Stimulated activated CD8-positive, alpha-beta memory T cell treated with anti-CD3 and anti-CD28 coated beads, Interleukin-7, amount 100 ng/mL, for 48 hours (primary cell): ENCODE measurements around the gene ZFHX3.

ENCODE experiments used
- DNase-seq, 2 donors: peaks; one replicate each; pipeline ENCODE4 v3.0.0-alpha.2; 2020; ENCODE audit warnings: low read depth in 1 of 2; ENCODE audit errors: extremely low read depth in 1 of 2

Gene ZFHX3

DNA sequence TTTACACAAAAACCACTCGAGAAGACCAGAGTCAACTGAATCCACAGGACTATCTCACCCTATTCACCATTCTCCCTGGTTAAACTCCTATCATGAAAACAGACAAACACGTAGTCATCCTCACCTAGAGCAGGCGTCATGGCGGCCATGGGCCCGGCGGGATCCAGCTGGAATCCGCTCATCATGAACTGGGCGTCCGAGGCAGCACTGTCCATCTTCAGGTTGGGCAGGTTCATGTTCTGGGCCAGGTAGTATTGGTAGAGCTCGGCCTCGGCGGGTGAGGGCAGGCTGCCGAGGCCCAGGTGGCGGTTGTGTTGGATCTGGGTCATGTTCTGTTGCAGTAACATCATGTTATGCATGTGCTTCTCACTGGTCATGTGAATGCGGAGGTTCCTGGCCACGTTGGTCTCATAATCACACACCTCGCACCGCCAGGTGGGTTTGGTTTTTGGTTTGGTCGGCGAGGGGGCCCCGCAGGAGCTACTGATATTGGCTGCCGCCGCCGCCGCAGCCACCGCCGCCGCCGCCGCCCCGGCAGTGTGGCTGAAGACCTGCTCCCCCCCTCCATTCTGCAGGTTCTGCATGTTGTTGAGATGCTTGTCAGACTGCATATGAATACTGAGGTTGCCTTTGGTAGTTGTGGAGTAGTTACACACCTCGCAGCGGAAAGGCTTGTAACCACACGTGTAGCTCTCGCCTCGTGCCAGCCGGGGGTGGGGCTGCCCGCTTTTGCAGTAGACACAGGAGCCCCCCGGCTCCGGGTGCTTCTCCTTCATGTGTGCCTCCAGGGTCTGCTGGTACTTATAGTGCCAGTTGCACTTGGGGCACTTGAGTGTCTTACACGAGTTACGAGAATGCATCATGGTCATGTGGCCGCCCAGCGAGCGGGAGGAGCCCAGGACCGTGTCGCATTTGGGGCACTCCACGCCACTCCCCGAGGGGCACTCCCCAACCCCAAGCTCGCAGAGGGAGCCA, 90.3 kb downstream of the ZFHX3 start:
- DNase-seq, result no peak

DNA sequence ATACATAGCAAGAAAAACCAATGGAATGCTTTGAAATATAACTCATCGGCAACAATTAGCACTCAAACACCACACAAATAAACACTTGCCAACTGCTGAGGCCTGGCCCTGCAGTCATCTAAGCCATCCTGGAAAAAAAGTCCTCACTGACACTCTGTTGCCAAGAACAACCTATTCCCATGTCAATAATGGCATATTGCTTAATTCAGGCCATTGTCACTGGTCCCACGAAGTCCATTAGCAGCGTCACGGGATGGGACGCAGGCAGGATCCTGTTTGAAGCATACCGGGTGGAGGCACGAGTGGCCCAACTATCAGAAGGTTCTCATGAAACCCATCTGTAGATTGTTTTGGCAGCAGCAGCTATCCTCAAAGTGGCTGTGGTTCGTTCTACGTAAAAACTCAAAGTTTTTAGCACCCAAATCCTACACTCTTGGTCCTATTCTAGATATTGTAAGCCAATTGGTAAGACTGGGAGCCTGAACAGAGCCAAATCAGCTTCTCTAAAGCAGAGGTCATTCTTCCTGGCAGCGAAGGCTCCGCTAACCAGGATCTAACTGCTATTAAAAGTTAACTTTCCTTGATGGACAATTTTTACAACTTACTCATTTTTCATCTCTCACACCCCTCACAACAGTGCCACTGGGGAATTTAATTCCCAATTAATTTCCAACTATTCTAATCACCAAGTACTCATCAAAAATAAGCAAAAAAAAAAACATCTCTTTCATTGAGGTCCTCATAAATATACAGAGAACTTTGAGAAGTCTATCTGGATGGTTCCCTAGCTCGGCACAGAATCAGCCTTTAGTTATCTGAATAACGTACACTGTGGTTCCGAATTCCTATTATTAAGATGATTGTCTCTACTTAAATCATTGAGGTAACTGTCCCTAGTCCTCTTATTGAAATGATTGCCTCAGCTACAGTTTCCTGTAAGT, 91.5 kb downstream of the ZFHX3 start:
- DNase-seq, result no peak

DNA sequence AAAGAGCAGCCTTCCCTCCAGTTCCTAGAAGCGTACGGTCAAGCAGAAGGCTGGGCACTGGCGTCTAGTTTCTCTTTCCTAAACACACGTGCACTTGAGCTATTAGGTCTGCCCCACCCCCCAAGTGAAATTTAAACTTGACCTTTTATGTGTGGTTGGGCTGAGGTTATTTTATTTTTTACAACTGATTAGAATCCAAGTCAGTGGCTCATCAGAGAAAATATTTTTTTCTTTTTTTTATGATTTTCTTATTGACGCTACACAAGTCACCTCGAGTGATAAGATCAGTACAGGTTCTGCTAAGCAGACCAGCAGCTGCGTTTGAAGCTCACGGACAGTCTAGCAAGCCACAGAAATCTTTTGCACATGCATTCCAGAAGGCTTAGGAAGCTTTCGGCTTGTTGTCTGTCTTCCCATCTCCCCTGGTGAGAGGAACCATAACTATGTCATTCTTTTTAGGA, 95.1 kb downstream of the ZFHX3 start:
- DNase-seq, result no peak

DNA sequence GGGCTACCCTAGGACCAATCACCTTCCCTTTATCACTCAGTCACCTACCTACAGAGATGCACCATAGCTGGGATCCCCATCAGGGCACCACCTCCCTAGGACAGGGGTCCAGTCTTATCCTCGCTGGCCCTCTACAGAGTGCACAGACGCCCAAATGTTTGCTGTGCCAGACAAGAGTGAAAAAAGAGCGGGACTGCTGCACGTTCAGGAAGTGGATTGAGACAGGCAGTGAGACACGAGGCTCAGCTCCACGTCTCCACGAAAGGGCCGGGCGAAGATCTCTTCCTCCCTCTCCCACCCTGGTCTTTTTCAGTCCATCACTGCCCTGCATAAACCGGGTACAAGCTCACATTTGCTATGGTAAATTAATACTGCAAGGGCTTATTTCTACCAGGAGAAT, 95.5 kb downstream of the ZFHX3 start:
- no peak for DNase-seq

DNA sequence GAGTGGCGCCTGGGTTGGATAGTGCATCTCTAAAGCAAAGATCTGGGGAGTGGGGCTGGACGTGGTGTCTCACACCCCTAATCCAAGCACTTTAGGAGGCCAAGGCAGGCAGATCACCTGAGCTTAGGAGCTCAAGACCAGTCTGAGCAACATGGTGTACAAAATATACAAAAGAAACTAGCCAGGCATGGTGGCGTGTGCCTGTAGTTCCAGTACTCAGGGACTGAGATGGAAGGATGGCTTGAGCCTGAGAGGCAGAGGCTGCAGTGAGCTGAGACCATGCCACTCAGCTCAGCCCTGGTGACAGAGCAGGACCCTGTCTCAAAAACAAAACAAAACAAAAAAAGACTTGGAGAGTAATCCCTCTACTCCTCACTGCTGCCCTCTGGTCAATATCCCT, 96.0 kb downstream of the ZFHX3 start:
- no peak for DNase-seq

DNA sequence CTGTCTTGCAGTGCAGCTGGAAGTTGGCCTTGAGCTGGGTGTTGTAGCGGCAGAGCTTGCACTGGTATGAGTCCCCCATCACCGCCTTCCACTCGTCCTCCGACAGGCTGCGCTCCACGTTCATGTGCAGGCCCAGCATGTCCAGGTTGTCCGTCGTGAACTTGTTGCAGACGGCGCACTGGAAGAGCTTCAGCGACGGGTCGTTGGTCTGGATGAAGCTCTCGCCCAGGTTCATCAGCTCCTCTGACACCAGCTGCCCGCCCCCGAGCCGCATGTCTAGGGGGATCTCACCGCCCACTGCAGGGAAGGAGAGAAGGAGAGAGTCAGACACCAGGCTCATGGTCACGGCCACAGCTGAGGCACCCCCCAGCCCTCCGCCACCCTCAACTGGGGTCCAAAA, 97.3 kb downstream of the ZFHX3 start:
- no peak for DNase-seq

DNA sequence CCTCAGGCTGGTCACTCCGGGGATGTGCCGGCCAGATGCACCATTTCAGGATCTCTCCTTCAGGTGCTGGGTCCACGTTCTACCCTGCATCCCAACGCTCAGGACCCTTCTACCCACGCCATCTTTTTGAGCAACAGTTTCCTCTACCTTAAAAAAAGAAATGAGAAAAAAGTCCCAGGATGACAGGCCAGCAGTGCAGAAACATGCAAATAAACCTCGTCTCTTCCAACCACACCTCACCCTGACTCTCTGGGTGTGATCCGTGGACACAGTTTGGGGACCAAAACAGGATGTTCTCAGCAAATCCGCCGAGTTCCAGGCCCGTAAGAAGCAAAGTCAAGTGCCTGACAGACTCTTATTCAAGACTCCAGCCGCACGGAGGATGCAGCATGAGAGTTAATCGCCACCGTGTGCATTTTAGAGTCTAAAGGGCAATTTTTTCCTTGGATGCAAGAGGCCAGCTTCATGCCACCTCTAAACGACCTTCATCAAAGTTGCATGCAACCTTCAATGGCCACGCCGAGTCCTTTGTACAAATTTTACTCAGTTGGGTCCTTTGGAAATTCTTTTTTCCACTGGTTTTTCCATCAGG, 99.6 kb downstream of the ZFHX3 start:
- no peak for DNase-seq

DNA sequence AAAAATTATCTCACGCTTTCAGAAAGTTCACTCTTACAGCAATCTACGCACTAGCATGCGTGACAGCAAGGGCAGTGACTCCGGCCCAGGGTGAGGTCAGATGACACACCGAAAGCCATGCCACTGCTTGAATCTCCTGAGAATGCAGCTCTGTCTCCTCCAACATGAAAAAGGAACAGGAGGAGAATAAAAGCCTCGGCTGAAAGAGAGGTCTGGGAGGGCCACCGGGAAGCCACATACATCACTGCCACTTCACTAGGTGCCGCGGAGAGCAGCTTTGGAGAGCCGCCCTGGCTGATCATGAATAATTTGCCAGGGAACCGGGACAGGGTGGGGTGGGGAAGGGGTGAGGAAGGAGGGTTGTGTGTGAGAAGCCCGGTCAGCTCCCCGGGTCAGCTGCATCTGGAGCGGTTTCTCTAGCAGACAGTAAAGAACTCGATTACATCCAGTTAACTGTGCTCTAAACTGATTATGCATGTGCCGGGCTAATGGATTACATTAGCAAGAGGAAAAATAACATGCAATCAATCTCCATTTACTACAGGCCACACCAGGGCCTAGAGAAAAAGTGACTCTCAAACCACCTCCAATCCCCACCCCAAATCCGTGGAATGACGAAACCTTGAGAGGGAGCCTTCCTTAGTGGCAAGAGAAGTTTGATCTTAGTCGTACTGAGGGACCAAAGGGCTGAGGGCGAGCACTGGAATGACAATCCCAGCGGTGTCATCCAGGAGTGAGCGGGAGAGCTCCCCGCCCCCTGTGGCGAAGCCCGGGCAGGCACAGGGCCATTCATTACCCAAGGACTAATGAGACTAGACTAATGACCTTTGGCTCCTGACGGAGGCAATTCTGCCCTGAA, 100.3 kb downstream of the ZFHX3 start:
- DNase-seq, result no peak

DNA sequence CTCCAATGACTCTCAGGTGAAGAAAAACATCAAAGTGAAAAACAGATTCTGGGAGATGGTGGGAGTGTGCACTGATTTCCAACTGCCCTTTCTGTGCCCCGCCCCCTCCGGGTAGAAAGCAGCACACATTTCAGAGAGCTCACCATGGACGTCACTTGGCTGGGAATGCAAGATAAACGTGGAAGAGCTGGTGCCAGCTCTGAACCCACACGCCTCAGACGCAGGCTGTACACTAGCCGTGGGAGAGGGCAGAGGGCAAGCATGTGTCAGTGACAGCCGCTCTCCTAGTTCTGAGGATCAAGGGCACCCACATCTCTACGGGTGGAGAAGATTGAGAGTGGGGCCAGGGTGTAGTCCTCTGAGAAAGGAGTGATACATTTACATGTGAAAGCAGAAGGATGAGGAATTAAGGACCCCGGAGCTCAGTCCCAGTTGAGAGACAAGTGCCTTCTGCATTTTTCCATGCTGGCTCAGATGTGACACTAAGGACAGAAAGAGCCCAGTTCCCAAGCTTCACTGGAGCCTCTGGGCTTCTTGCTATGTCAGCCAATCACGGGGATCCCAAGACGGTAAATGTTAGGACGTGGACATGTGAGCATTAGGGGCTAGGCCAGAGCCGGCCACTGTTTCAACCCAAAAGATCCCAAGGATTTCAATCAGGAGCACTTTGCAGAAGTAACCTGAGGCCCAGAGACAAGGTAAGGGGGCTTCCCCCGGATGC, 101.3 kb downstream of the ZFHX3 start:
- no peak for DNase-seq

DNA sequence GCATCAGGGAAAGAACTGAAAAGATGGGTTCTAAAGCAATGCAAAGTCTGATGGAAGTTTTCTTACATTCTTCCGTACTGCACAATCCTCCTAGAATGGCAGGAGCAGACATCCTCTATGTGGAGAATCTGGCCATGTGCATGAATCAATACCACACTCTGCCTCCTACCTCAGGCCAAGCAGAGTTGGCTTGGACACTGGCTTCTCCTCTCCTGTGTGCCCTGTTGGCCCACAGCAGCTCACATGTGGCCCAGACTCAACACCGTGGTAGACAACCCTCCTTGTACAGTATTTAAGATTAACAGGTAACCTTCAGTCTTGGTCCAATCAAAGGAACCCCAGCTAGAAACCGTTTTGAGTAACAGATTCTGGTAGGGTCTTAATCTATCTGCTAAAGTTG, 101.9 kb downstream of the ZFHX3 start:
- no peak for DNase-seq

DNA sequence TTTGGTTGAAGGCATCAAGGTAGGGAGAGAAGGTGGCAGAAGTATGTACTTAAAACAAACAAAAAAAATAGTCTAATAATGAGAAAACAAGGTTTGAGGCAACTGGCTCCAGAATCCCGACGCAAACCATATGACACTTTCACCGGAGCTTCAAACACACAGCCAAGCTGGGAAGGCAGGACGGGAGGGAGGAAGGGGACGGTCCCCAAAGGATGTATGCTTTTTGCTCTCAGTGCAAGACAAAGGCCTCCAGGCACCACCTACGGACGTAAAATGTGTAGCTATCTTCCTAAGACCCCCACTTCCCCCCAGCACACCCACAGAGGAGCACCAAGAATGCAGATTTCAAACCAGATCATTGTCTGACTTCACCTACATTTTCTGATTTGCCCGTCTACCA, 102.3 kb downstream of the ZFHX3 start:
- no peak for DNase-seq

DNA sequence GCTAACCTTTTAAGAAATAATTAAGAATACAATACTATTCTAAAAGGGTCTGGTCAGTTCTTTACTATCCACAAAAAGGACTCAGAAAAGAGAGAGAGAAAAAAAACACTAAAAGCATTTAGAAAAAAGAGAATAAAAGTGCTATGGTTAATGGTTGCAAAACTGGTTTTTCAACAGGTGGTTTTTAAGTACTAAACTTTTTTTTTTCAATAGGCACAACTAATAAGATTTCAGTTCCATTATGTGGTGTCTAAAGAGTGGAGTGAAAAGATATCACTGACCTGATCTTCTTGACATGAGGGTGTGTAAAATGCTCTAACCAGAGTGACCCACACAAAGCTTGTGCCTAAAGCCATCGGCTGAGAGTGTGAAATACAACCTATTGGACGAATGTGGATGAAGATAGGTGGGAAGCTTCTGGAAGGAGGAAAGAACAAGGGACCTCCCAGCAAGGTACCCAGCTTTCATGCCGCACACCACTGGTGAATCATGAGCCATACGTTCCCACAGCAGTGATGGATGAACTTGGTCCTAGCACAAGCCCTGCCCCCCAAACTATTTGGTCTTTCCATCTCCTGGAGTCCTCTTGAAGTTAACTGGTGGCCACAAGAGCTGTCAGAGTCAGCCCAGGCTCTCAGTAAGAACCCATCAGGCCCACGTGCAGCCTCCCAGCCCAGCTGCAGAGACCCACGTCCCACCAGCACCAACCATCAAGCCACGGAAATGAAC, 103.0 kb downstream of the ZFHX3 start:
- no peak for DNase-seq

DNA sequence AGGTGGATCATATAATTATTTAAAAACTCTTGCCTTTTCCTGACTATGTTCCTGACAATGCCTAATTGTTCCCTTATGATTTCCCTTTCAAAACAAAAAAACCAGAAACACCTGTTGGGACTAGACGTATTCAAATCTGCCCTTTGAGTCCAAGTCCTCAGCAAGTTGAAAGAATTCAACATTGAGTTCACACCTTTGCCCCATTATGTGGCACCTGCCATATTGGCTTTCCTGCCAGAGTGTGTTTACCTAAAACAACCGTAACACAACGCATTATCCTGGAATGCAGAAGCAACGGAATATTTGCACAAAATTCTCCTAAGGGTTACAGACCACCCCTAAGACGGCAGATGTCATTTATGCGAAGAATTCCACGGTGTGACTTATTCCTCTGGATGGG, 105.9 kb downstream of the ZFHX3 start:
- no peak for DNase-seq

DNA sequence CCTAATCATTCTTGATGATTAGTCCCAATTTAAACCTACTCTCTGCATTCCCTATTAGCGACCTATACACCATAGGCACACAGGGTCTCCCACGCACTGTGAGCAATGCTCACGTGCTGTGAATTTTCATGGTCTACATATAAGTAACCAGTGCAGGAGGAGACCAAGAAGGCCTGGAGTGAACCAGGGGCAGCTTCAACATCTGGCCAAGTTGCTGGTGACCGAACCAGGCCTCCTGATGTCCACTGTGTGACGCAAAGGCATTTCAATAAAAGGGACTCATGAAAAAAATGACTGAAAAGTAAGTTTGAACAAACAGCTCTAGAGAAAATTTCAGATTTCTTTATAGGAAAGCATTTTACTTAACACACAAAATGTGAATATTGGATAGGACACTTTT, 107.0 kb downstream of the ZFHX3 start:
- no peak for DNase-seq

DNA sequence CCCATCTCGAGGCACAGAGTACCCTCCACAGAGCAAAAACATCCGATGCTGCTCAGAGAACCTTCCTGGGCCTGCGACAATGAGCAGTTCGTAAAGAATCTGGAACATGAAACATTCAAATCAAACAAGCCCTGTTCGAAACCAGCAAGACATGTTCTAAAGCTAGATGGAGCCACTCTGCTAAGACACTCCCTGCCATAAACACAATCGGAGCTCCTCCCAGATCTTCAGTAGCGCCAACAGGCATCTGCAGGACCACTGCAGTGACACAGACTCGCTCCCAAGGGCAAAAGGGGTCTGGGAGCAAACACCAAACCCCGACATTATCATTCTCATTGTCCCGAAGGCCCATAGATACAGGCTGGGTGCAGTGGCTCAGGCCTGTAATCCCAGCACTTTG, 108.7 kb downstream of the ZFHX3 start:
- DNase-seq, result no peak

DNA sequence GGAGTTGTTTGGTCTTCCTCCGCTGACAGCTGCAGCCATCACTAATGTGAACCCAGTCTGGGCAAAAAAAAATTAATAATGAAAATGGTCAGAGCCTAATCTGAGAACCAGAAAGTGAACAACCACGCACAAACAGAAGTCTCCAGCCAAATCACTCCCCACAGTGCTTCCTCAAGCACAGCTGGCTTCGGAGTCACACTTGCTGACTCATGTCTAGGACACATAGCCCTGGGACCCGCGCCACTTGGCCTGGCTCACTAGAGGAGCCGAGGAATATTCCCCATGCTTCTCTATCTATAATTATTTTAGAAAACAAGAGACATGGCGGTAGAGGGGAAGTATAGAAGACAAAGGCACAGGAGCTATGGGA, 109.1 kb downstream of the ZFHX3 start:
- DNase-seq, result no peak

DNA sequence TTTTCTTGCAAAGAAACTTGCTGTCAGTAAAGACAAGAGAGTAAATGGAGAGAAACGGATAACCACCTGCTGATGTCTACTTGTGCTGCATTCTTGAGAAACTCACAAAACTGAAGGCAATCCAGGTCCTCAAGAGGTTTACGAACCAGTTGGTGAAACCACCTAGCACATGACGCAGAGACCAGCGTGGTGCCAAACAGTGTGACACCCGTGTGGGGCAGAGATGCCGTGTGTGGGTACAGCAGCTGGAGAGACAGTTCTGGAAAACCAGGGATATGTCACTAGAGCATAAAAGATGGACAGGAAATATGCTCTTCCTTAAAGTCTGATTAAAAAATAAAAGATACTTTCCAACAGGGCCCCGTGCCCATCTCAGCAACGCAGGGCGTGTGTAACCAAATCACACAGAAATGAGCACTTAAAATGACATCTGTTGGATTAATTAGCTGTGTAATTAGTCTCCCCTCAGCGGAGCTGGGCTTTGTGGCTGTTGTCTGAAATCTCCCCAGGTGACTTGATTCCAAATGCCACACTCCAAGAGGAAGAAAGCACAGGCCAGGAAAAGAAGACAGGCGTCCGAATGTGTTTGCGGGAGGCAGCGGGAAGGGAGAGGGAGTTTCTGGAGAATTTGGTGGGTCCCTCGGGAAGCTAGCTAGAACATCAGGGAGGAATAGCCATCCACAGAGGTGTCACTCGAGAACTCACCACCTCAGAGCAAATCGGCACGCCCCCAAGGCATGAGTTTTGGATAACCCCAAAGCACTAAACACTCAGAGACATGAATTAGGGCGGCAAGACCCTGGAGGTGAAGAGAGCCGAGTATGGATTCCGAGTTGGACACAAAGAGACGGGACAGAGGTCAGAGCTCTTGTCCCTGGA, 109.8 kb downstream of the ZFHX3 start:
- DNase-seq, result no peak

DNA sequence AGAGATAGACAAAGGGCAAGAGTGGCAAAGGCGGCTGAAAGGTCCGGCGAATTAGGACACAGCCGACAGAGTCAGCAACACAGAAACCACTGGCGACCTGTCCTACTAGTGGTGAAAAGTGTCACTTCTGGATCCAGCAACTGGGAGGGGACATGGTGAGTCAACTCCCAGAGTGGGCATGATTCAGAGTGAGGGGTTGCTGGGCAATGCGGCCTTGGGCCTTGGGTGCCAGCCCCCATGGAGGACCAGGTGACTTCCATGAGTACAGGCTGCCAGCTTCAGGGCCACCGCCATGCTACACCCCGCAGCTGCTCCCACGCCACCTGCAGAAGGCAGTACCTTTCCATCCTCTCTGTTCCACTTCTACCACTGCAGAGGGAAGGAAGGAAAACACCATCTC, 110.6 kb downstream of the ZFHX3 start:
- DNase-seq, result no peak
